Activated CD4-positive, alpha-beta T cell treated with anti-CD3 and anti-CD28 coated beads, Interleukin-2, amount 50 U/mL, for 4 hours (primary cell): Measurements from ENCODE around the gene TCF4.

Source experiments
- DNase-seq, 2 experiments: peaks; one replicate each; pipeline ENCODE4 v3.0.0-alpha.2; 2020

TCF4 gene

DNA sequence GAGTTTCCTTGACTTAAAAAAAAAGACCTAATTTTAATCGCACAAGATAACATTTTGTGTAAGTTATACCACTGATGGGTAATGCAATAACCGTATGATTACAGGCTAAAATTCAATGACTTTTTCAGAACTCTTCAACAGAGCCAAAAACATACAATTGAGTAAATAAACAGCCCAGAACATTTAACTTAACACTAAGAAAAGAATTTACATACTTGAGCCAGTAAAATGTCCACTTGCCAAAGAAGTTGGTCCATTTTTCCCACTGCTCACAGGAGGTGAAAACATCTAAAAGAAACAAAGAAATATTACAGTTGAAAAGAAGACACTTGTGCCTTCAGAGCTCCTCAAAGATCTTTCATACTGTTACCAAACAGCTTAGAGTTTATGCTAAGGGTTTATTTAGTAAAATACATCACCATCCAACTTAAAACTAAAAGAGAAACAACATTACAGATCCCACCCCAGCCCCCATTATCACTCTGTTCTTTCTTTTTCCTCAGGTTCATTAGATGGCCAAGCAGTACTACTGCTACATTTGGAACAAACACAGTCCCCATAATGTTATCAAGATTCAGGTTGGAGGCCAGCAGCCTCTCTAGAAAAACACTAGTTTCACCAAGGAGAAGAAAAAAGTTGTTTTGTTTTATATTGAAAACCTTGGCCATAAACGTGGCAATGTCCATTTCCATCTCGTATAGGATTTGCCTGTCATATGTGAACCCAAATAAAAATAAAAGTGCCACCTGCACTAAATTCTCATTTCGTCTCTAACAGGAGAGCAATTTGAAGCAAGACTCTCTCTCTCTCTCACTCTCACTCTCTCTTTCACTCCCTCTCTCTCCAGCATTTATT lies 2.7 kb downstream of the TCF4 start:
- DNase-seq, result no peak

DNA sequence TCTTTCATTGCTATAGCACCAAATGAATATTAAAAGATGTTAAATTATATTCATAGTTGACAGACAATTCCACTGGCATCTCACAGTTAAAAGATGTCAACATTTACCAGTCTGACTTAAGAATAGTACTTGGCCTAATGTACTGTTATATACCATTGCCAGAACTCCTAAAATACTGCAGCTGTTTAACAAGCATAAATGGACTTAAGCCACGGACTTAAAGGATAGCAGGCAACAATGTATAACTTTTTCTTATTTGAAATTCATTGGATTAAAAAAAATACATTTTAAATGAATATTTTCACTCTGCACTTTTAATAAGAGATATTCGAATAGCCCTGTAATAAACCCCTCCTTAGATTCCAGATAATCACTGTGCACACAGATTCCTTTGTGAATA lies 3.8 kb downstream of the TCF4 start:
- DNase-seq, result no peak

DNA sequence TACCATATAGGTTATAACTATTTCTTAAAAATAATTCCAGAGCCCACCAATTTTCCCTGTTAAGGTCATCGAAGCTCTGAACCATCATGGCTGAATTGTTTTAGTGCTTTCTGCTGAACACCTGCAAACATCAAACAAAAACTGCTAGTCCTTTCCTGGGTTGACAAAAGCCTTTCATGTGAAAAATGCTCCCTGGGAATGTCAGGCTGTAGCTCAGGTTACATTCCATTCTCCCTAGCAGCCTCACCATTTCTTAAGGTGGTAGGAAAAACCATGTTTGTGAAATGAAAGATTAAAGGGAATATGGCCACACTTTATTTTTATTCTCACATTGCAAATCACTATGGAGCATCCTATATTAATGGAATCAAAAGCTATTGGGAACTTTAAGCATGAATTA lies 5.7 kb downstream of the TCF4 start:
- DNase-seq, result no peak

DNA sequence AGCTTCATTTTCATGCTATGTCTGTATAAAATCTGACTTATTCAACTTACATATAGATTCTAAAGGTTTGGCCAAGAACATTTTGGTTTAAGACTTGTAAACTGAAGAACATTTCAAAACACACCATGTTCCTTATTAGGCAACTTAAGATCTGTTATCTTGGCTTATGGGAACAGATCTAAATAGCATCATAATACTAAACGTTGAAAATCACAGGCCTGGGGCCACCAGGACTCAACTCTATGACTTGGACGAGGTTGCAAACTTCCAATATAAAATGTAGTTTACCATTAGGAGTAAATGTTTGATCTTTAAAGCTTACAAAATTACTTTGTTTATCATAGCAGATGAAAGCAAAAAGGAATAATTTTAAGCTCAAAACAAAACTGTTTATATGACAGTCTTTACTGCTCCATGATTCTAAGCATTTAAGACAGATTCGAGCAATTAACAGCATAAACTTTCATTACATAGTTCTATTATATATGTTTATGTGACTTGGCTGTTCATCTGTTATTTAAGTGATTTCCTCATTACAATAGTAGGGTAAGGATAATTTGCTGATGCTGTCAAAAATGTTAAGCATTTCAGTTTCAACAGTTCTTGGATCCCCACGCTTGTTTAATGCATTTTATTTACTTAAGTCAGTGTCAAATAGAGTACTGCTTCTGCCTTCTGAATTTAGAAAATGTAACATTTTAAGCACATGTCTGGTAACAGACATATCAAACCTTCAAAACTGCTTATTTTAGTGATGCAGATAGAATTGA lies 8.3 kb downstream of the TCF4 start:
- no peak for DNase-seq

DNA sequence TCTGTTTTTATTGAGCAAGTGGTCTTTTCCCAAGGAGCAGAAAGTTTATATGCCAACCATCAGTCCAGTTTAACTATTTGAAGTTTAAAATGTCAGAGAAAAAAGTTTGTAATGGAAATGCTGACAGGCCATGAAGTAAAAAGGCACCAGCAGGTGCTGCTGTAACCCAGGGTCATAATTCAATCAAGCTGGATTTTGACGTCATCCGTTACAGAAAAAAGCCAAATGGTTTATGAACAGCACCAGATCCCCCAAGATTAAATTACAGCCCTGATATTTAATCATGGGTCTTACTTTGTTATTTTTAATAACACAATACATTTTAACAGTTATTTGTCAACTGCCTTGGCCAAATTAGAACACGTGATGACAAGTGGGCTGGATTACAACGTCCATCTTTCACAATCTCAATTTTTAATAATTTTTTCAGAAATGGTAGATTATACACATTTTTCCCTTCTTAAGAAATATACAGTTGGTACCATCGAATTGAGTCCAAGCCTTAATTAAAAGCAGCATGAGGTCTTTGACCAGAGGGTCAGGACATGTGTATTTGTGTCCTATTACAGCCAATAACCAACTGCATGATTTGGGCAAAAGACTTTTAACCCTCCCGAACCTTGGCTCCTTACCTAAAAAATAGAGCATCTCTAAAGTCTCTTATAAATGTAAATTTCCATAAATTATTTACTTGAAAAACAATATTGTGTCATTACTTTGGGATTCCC lies 10.0 kb downstream of the TCF4 start:
- DNase-seq, result no peak

DNA sequence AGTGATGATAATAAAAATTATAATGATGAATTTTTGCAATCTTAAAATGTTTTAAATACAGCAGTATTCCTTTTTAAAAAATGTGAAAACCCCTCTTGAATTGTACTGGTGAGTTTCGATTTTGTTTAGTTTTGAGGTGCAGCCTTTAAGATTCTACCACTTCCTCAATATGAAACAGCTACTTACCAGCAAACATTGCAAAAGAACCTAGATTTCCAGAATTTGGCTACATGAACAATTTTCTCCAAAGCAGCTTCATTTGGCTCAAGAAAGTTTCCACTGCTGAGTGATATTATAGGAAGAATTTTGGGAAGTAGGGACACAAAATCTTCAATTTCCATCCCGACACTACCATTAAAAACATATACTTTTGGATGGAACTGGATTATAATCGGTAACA lies 12.0 kb downstream of the TCF4 start:
- no peak for DNase-seq

DNA sequence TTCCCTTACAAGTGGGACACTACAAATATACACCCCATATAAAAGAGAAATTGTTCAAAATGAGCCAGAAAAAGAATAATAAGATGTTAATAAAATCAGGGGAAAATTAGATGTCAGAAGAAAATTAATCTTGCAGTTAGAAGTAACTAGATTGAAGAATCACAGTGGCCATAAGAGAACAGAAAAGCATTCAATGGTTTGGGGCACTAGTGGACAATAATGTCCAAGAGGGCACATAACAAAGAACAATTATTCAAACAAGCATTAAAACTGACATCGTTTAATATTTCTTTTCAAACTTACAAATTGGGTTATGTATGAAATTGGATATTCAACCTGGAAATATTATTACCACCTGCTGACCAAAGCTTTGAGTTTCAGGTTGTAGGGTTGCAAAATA lies 12.9 kb downstream of the TCF4 start:
- DNase-seq, result no peak

DNA sequence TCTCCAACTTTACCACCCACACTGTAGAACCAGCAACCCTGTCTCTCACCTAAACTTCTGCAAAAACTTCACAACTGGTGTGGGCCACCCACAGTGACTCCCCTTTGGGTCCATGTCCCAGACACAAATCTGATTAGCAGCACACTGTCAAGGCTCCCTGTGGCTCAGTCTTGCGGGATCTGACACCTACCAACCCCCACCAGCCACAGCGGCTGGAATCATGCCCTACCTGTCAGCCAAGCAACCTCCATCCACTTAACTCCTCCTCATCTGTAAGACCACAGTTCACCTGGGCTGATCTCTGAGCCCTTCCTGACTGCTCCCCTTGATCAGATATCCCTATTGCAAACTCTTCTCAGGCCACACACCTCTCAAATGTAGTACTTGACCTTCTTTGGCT lies 14.6 kb downstream of the TCF4 start:
- DNase-seq, result no peak

DNA sequence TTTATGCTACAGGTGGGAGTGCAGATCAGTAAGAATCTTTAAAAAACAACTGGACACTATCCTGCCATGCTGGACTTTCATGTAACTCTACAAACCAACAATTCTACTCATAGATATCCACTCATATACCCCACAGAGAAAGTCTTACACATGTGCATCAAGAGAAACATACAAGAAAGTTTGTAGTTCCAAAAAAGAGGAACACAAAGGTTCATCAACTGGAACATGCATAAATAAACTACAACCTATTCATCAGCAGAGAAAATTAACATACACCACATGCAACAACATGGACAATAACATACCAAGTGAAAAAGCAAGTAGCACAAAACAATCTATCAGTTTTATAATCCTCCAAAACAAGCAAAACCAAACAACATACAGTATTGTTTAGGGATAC lies 17.0 kb downstream of the TCF4 start:
- no peak for DNase-seq

DNA sequence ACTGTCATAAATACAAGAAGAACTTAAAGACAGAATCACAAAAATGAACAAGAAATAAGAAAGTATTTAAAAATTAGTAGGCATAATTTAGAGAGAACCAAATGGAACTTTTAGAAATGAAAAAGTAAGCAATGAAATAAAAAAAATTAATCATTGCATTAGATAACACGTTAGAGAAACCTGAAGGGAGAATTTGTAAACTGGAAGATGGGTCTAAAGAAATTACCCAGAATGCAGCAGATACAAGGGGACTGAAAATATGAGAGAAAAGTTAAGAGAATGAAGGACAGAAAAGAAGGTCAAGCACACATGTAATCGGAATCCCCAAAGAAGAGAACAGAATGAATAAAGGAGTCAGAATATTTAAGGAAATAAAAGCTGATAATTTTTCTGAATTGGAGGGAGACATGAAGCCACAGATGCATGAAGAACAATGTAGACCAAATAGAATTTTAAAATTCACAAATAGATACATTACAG lies 21.5 kb downstream of the TCF4 start:
- DNase-seq, result no peak

DNA sequence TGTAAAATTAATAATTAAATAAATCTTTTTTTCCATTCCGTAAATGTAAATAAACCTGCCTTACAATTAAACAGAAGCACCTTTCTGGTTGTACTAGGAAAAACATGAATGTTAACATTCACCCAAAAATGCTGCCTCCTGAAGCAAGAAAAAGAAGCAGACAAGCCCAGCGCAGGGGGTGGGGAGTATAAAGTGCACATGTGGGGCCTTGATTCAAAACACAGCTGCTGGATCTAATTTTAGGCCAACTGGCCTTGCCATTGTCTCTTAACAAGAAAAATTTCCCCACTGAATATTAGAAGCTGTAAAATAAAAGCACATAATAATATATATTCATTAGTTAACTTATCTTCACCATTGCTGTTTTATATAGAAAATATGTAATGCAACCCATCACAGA lies 28.3 kb downstream of the TCF4 start:
- no peak for DNase-seq

DNA sequence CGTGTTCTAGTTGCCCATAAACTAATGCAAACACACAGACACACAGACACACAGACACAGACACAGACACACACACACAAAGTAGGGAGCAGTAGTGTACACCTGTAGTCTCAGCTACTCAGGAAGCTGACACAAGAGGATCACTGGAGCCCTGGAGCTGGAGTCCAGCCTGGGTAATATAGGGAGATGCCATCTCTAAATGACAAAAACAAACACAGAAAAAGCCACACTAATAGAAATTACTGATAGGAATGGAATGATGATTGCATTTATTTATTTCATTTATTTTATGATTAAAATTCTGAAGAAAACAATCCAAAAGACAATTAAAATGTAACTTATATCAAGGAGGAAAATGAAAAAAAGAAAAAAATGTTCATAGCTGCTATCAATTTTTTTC lies 30.8 kb downstream of the TCF4 start:
- DNase-seq, result no peak

DNA sequence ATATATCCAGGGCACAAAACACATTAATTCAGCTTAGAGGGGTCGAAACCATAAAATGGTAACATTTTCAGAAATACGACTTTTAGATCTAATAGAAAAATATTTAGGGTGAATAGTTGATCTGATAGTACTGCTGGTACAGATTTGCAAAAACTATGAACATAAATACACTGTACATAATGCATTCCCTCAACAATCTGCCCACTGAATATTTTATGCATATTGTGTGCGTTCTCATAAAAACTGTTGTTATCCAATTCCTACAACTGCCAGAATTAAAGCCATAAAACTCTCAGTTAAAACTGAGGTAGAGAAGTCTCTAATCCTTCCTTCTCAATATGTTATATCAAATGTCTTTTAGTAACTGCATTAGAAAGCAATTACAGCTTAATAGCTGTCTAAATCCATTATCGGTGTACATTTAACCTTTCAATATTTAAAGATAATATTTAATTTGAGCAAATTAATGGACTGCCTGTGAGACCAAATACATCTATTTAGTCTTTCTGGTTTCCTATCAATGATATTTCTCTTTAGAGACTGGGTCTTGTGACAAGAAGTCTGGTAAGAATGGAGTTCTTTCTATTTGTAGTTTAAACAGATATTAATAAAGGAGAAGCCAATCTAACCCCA lies 32.5 kb downstream of the TCF4 start:
- DNase-seq, result no peak

DNA sequence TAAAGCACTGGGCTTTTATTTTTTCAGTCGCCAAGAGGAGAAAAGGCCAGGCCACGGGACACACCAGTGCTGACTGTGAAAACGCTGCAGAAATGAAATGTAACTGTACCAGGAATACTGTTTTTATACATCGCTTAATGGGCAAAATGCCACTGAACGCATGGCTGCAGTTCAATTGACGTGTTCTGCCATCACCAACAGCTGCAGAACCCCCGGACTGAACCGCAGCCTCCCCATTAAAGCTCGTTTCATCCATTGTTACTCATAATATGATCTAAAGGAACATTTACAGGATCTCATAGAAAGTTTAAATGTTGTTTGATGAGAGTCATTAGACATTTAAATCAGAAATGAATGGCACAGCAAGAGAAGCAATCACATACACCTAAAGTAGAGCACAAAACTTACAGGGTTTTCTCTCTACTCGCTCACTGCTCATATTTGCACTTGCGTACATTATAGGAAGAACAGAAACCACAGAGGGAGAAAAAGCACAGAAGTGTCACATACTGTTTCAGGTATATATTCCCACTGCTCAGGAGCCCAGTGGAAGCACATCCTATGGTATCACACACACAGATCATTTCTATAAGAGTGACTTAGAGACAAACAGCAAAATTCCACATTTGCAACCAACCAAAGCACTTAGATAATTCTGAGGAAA lies 35.3 kb downstream of the TCF4 start:
- DNase-seq, result no peak

DNA sequence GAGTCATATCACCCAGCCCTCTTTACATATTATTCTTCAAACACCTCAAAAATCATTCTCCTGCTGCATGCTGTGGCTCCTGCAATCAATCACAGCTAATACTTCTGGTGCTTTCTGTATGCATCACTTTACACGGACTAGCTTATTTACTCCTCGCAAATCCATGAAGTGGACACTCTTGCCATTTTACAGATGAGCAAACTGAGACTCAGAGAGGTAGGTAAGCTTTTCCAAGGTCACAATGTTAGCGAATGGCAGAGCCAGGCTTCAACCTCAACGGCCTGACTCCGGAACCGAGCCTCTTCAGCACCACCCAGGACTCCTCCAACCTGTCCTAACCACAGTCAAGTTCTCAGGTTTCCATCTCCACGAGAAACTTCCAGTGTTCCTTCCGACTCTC lies 36.8 kb downstream of the TCF4 start:
- no peak for DNase-seq

DNA sequence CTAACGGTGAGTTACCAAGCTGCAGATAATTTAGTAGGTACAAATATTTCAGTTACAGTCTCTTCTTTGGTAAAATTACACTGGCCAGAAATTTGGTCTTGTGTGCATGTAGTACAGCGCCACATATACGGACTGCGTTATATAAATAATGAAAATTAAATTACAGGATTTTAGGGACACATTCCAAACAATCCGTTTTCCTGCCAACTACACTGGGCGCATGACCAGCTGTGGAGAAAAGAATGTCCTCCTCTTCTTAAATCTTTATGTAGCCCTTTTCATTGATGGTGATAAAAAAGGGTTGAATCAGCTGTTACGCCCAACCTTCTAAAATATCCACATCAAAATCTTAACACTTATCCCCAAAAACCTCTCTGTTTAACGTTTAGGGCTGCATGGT lies 37.5 kb downstream of the TCF4 start:
- DNase-seq, result no peak

DNA sequence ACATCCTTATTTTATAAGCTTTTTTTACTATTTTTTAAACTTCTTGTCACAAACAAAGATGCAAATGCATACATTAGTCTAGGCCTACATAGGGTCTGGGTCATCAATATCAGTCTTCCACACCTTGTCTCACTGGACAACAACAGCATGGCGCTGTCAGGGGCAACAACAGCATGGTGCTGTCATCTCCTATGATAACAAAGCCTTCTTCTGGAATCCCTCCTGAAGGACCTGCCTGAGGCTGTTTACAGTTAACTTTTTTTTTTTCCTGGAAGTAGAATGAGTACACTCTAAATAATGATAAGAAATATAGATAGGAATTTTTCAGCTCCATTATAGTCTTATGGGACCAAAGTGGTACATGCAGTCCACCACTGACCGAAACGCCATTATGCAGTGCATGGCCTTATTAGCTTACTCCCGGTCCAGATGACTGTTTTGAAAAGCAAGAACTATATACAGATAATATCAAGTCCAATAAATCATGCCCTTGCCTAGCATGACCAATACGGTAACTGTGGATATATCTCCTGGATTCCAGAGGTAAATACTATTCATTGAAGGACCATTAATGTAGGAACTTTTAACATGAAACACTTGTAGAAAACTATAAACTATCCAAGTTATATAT lies 38.4 kb downstream of the TCF4 start:
- no peak for DNase-seq

DNA sequence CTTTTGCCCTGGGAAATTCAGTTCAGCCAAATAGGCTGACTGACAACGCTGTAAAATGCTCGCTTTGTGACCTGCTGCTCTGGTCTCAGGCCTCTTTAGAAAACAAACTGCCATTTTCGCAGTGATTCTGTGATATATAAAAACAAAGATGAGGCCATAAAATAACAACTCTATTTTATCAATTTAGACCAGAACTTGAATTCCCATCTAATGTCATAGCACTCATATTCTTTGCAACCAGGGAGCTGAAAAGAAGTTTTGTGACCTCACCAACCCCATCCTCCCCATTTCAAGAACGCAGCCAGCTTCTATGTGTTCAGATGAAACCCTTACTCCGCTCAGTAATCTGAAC lies 40.3 kb downstream of the TCF4 start:
- no peak for DNase-seq

DNA sequence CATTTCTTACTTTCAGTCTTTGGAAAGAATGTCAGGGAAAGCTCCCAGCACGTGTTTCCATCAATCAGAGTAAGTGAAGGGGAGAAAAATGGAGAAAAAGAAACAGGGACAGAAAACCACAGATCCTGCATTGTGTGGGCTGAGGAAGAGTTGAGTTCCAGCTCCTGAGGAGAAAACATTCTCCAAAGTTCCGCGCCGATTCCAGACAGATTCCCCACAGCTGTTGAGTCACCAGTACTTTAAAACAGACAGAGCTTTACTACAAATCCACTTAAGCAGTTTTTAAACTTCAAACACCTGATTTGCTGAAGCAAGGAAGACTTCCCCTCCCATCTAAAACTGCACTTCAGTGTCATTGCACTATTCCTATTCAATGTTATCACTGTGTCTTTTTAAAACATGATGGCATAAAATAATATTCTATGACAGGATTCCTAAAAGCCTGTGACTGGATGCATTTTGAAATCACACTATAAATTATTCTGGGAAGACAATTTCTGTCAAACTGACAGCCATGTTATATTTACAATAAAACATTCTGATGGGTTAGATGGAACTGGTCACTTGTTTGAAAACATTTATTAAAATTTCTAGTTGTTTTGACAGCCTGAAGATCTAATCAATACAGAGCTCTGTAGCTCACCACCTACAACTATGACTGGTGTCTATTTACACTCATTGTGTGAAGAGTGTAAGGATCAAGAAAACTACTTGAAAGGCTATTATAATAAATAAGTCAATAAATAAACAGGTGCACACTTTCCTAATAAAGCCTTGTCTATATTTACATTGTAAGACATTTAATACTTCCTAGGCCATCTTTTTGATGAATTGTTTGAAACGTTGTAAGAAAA lies 40.9 kb downstream of the TCF4 start:
- DNase-seq, result no peak

DNA sequence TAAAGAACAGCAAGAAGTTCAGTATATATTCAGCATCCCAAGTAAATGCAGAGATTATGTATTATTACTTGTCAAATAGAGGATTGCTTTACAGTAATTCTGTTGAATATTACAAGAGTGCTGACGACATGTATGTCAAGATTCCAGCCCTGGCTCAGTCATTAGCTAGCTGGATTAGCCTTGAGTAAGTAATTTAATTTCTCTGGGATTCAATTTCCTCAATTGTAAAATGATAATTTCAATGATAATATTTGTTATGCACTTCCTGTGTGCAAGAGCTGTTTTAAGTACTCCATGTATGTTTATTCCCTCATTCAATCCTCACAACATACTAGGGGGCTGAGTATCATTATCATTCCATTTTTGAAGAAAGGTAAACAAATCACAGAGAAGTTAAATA lies 44.0 kb downstream of the TCF4 start:
- no peak for DNase-seq

DNA sequence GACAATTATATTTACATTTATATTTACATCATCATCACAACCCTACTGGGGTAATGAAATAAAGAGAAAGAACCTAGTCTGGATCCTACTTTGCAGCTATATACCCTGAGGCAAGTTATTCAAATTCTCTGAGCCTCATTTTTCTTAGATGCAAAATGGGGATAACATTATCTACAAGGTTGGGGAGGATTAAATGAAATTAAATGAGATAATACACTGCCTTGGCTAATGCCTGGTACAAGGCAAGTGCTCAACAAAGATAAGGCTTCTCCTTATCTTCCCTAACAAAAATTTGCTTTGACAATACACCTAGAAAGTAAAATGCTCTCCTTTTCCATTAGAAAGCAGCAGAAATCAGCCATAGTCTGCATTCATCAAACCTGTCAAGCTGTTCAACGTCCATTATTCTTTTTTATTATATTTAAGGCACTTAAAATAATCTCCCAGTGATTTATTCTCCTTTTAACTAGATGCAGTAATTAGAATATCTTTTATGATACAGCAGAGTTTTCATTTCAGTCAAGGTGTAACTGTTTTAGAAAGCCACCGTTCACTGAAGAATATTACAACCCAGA lies 44.8 kb downstream of the TCF4 start:
- no peak for DNase-seq
